H1 (cell line): ENCODE data around the gene SCRG1. TPM values are rescaled to one million over a fixed set of nuclear protein-coding genes. Genes with fewer than 3 reads are reported as not detected.

Experiments
- CTCF ChIA-PET: fragments of 300-600 bp; sonication (Branson Sonifier 250); formaldehyde crosslinking; loops from one replicate; lab custom pipeline; 2021; ENCODE audit not compliant: partially characterized antibody; lab: Charles Lee
- POLR2A ChIA-PET: fragments of 300-600 bp; sonication (Branson Sonifier 250); formaldehyde crosslinking; loops from one replicate; lab custom pipeline; 2021; ENCODE audit warnings: inconsistent platforms; ENCODE audit not compliant: partially characterized antibody; lab: Charles Lee
- DNase-seq, 2 experiments: peaks; one replicate each; pipeline versions ENCODE4 v3.0.0 to v3.0.0-alpha.2; 2010 to 2022; ENCODE audit warnings: low spot score in 2 of 2, low read depth in 1 of 2, mixed read lengths in 1 of 2
- FAIRE-seq: peaks from 2 replicates; lab custom pipeline; 2011; peaks lifted over from hg19 to GRCh38; lab: Jason Lieb, UNC
- H2AFZ ChIP-seq: 2 replicates; pipeline ENCODE4 v1.8.1; 2012; ENCODE audit warnings: low read length, inconsistent platforms
- H2AK5ac ChIP-seq: 2 replicates; pipeline ENCODE4 v1.6.1; 2013; ENCODE audit warnings: low read depth, low read length
- H2BK120ac ChIP-seq: replicated peaks from 2 replicates; pipeline ENCODE3; 2013; ENCODE audit warnings: low read depth, low read length, inconsistent platforms
- H2BK12ac ChIP-seq: 2 replicates; pipeline ENCODE4 v1.6.1; 2013; ENCODE audit warnings: low read depth, low read length
- H2BK15ac ChIP-seq: 2 replicates; pipeline ENCODE4 v1.6.1; 2013; ENCODE audit warnings: low read length
- H2BK20ac ChIP-seq: 2 replicates; pipeline ENCODE4 v1.6.1; 2013; ENCODE audit warnings: low read length
- H2BK5ac ChIP-seq: 2 replicates; pipeline ENCODE4 v1.6.1; 2013; ENCODE audit warnings: low read depth, low read length
- H3K14ac ChIP-seq: 2 replicates; pipeline ENCODE4 v1.6.1; 2013; ENCODE audit warnings: inconsistent platforms; ENCODE audit not compliant: insufficient read length
- H3K18ac ChIP-seq: 2 replicates; pipeline ENCODE4 v1.6.1; 2013; ENCODE audit warnings: low read length; ENCODE audit errors: extremely low read depth
- H3K23ac ChIP-seq: 2 replicates; pipeline ENCODE4 v1.6.1; 2013; ENCODE audit warnings: inconsistent platforms; ENCODE audit not compliant: insufficient read length
- H3K23me2 ChIP-seq: 2 replicates; pipeline ENCODE4 v1.6.1; 2013; ENCODE audit warnings: low read depth, low read length
- H3K27ac ChIP-seq: 2 replicates; pipeline ENCODE4 v1.6.1; 2011; ENCODE audit warnings: low read depth, low read length, inconsistent platforms
- H3K27me3 ChIP-seq, 4 experiments: replicated peaks in 1 of 4; 1 replicate in 1 of 4; 2 replicates in 3 of 4; pipeline versions ENCODE4 v1.6.1 to v1.8.1; 2011 to 2013; ENCODE audit warnings: low read length in 3 of 4, mild to moderate bottlenecking in 3 of 4, inconsistent platforms in 2 of 4, mixed read lengths in 2 of 4, moderate library complexity in 1 of 4; ENCODE audit not compliant: control insufficient read depth in 3 of 4, insufficient read depth in 3 of 4; ENCODE audit errors: extremely low read depth in 1 of 4
- H3K36me3 ChIP-seq, 4 experiments: 2 replicates each; pipeline versions ENCODE4 v1.6.1 to v1.8.1; 2011 to 2013; ENCODE audit warnings: mild to moderate bottlenecking in 4 of 4, low read length in 3 of 4, moderate library complexity in 2 of 4, control low read depth in 1 of 4, inconsistent platforms in 1 of 4; ENCODE audit not compliant: insufficient read depth in 4 of 4, control insufficient read depth in 2 of 4
- H3K4ac ChIP-seq: replicated peaks from 2 replicates; pipeline ENCODE3; 2013; ENCODE audit warnings: low read length, low read depth, mixed read lengths, inconsistent platforms; ENCODE audit not compliant: insufficient read length
- H3K4me1 ChIP-seq, 4 experiments: replicated peaks in 1 of 4; 1 replicate in 1 of 4; 2 replicates in 3 of 4; pipeline versions ENCODE4 v1.6.1 to v1.8.1; 2011 to 2013; ENCODE audit warnings: low read length in 3 of 4, inconsistent platforms in 2 of 4, mixed read lengths in 1 of 4; ENCODE audit not compliant: insufficient read depth in 4 of 4, control insufficient read depth in 3 of 4
- H3K4me2 ChIP-seq, 2 experiments: 2 replicates each; pipeline versions ENCODE4 v1.6.1 to v1.8.1; 2011 to 2013; ENCODE audit warnings: low read depth in 2 of 2, low read length in 2 of 2, control low read depth in 1 of 2, inconsistent platforms in 1 of 2, mild to moderate bottlenecking in 1 of 2; ENCODE audit not compliant: insufficient read depth in 1 of 2
- H3K4me3 ChIP-seq, 4 experiments: fragments of 200-600, 300-600 bp in 1 of 4; sonication (generic), shearing (Covaris generic), sonication (Bioruptor Twin) in 1 of 4; 2 replicates each; pipeline versions ENCODE4 v1.5.1 to v1.8.1; 2011 to 2016; ENCODE audit warnings: low read length in 4 of 4, low read depth in 3 of 4, control low read depth in 2 of 4, inconsistent platforms in 2 of 4, mild to moderate bottlenecking in 2 of 4, mixed read lengths in 1 of 4, moderate library complexity in 1 of 4; ENCODE audit not compliant: insufficient read depth in 2 of 4; ENCODE audit errors: extremely low read depth in 1 of 4
- H3K56ac ChIP-seq: replicated peaks from 2 replicates; pipeline ENCODE3; 2013; ENCODE audit warnings: low read depth, mild to moderate bottlenecking, mixed read lengths, low read length, inconsistent platforms; ENCODE audit not compliant: insufficient read length
- H3K79me1 ChIP-seq: 2 replicates; pipeline ENCODE4 v1.6.1; 2013; ENCODE audit warnings: low read depth, low read length, control low read depth
- H3K79me2 ChIP-seq, 2 experiments: 2 replicates each; pipeline versions ENCODE4 v1.6.1 to v1.8.1; 2012 to 2013; ENCODE audit warnings: low read length in 2 of 2, mild to moderate bottlenecking in 2 of 2, inconsistent platforms in 1 of 2; ENCODE audit not compliant: insufficient read depth in 2 of 2, control insufficient read depth in 1 of 2
- H3K9ac ChIP-seq, 4 experiments: replicated peaks in 1 of 4; 1 replicate in 1 of 4; 2 replicates in 3 of 4; pipeline versions ENCODE4 v1.6.1 to v1.8.1; 2011 to 2013; ENCODE audit warnings: low read depth in 3 of 4, low read length in 3 of 4, control low read depth in 2 of 4, mild to moderate bottlenecking in 2 of 4, moderate library complexity in 2 of 4, inconsistent platforms in 1 of 4; ENCODE audit errors: extremely low read depth in 1 of 4
- H3K9me3 ChIP-seq, 2 experiments: 2 replicates each; pipeline versions ENCODE4 v1.6.1 to v1.8.1; 2012 to 2013; ENCODE audit warnings: mild to moderate bottlenecking in 2 of 2, moderate library complexity in 2 of 2, control low read depth in 1 of 2, inconsistent platforms in 1 of 2, low read depth in 1 of 2, low read length in 1 of 2, mixed read lengths in 1 of 2; ENCODE audit not compliant: insufficient read depth in 2 of 2
- H4K20me1 ChIP-seq, 2 experiments: replicated peaks in 1 of 2; 2 replicates each; pipeline versions ENCODE3 to v1.8.1; 2011 to 2013; ENCODE audit warnings: inconsistent platforms in 2 of 2, low read length in 2 of 2, mild to moderate bottlenecking in 1 of 2; ENCODE audit not compliant: insufficient read depth in 2 of 2, control insufficient read depth in 1 of 2
- H4K5ac ChIP-seq: 2 replicates; pipeline ENCODE4 v1.6.1; 2013; ENCODE audit warnings: low read length, low read depth, mixed read lengths, inconsistent platforms; ENCODE audit not compliant: insufficient read length
- H4K8ac ChIP-seq: 2 replicates; pipeline ENCODE4 v1.8.0; 2013; ENCODE audit warnings: mild to moderate bottlenecking, moderate library complexity, low read length, inconsistent platforms; ENCODE audit not compliant: insufficient read depth; ENCODE audit errors: extremely low read depth
- H4K91ac ChIP-seq: replicated peaks from 2 replicates; pipeline ENCODE3; 2013; ENCODE audit warnings: low read length, mixed read lengths, inconsistent platforms; ENCODE audit not compliant: insufficient read length
- BACH1 ChIP-seq: IDR thresholded peaks from 2 replicates; pipeline ENCODE4 v1.6.1; 2012; ENCODE audit warnings: low read length, improper control_type of control experiment
- BCL11A ChIP-seq, 2 experiments: IDR thresholded peaks; one replicate each; pipeline ENCODE4 v1.6.1; 2011; ENCODE audit warnings: low read depth in 2 of 2, low read length in 2 of 2, mild to moderate bottlenecking in 2 of 2
- CHD1 ChIP-seq: IDR thresholded peaks from 2 replicates; pipeline ENCODE4 v1.6.1; 2012; ENCODE audit warnings: low read depth, low read length, improper control_type of control experiment
- CHD2 ChIP-seq: IDR thresholded peaks from 2 replicates; pipeline ENCODE4 v1.6.1; 2012; ENCODE audit warnings: low read length, improper control_type of control experiment
- CREB1 ChIP-seq: IDR thresholded peaks from 2 replicates; pipeline ENCODE4 v1.6.1; 2012; ENCODE audit warnings: inconsistent platforms
- CTBP2 ChIP-seq: IDR thresholded peaks from 2 replicates; pipeline ENCODE4 v1.7.0; 2011; ENCODE audit warnings: borderline replicate concordance, mild to moderate bottlenecking, moderate library complexity, mixed read lengths, low read length; ENCODE audit not compliant: insufficient read depth, insufficient read length
- EZH2 ChIP-seq: fragments of 200-600 bp; sonication (generic); IDR thresholded peaks from 2 replicates; pipeline ENCODE4 v1.7.1; 2012; ENCODE audit warnings: low read depth, mild to moderate bottlenecking, moderate library complexity, low read length, inconsistent platforms; ENCODE audit not compliant: severe bottlenecking
- FOSL1 ChIP-seq: IDR thresholded peaks from 2 replicates; pipeline ENCODE4 v1.6.1; 2011; ENCODE audit warnings: mild to moderate bottlenecking, low read depth, low read length, moderate library complexity; ENCODE audit not compliant: insufficient read depth
- JUN ChIP-seq: IDR thresholded peaks from 2 replicates; pipeline ENCODE4 v1.6.1; 2011; ENCODE audit warnings: low read depth, mild to moderate bottlenecking, improper control_type of control experiment, low read length
- KDM4A ChIP-seq: IDR thresholded peaks from one replicate; pipeline ENCODE4 v1.7.1; 2012; ENCODE audit warnings: low read depth, mild to moderate bottlenecking, moderate library complexity, low read length, inconsistent platforms; ENCODE audit not compliant: severe bottlenecking
- MAFK ChIP-seq: IDR thresholded peaks from 2 replicates; pipeline ENCODE4 v1.6.1; 2012; ENCODE audit warnings: low read depth, mild to moderate bottlenecking, improper control_type of control experiment, low read length
- NRF1 ChIP-seq: IDR thresholded peaks from 2 replicates; pipeline ENCODE4 v1.6.1; 2011; ENCODE audit warnings: mild to moderate bottlenecking, low read depth, low read length, improper control_type of control experiment
- POLR2AphosphoS5 ChIP-seq: IDR thresholded peaks from 2 replicates; pipeline ENCODE4 v1.6.1; 2011; ENCODE audit warnings: low read depth, low read length
- SP1 ChIP-seq: IDR thresholded peaks from 2 replicates; pipeline ENCODE4 v1.6.1; 2011; ENCODE audit warnings: low read depth, low read length
- SUZ12 ChIP-seq: fragments of 200-600 bp; sonication (generic); IDR thresholded peaks from 2 replicates; pipeline ENCODE4 v1.6.1; 2012; ENCODE audit warnings: mild to moderate bottlenecking, inconsistent platforms, low read length, moderate library complexity, mixed read lengths
- TCF12 ChIP-seq: IDR thresholded peaks from 2 replicates; pipeline ENCODE4 v1.6.1; 2011; ENCODE audit warnings: low read depth, mild to moderate bottlenecking, low read length
- TEAD4 ChIP-seq: IDR thresholded peaks from 2 replicates; pipeline ENCODE4 v1.6.1; 2012; ENCODE audit warnings: low read depth, low read length, inconsistent platforms, mixed read lengths
- ZNF274 ChIP-seq: IDR thresholded peaks from 2 replicates; pipeline ENCODE4 v1.7.0; 2012; ENCODE audit warnings: low read length, borderline replicate concordance; ENCODE audit errors: extremely low read depth
- polyA plus RNA-seq, 7 experiments: library from polyadenylated mRNA; depleted of rRNA in 3 of 7; stranded (reverse) in 5 of 7; unstranded in 2 of 7; fragments of >200 nt in 5 of 7; fragments of 200-250 nt in 2 of 7; gene quantifications; 1 replicate in 5 of 7; 2 replicates in 1 of 7; 4 replicates in 1 of 7; pipeline versions ENCODE4 v1.2.1 to v1.2.3, GENCODE V29; 2011 to 2013; ENCODE audit warnings: missing spikeins in 2 of 7, mixed read lengths in 2 of 7
- total RNA-seq: library from RNA; stranded (reverse); fragmentation: NEBNext Ultra II Directional; extraction: Animal tissue kit (Norgen Biotek cat#: 25700); gene quantifications from 2 replicates; pipeline ENCODE4 v1.2.1, GENCODE V29; 2021

Gene SCRG1
- total and polyA plus RNA-seq, 2 of the 8 experiments (the other 6 are each of a cell fraction or from before 2014, with no cell fraction given) = not detected

- Histone ChIP-seq H2BK15ac (no peak overlapping the region), H3K4me1 (no peaks in the 10 kb centered on the region), H3K4me3 (no peak overlapping the region), H3K4ac (no peak overlapping the region), H3K79me1 (no peaks in the 10 kb centered on the region), H4K20me1 (peaks cover 0 to 3% of the 10 kb centered on the region in 2 experiments), H2AK5ac (no peak overlapping the region), H2BK20ac (no peak overlapping the region), H2BK12ac (no peak overlapping the region), H3K9me3 (no peaks in the 10 kb centered on the region), H3K4me2 (no peak overlapping the region), H4K5ac (no peak overlapping the region), H2BK120ac (no peak overlapping the region), H3K23ac (no peak overlapping the region), H3K14ac (no peak overlapping the region), H3K27me3 (no peaks in the 10 kb centered on the region), H3K18ac (no peak overlapping the region), H2AFZ (no peak overlapping the region), H4K91ac (no peak overlapping the region), H3K79me2 (no peaks in the 10 kb centered on the region), H3K27ac (no peak overlapping the region), H3K36me3 (no peaks in the 10 kb centered on the region), H4K8ac (no peak overlapping the region), H3K9ac (no peak overlapping the region), H2BK5ac (no peak overlapping the region), H3K23me2 (peaks cover 3% of the 10 kb centered on the region; the same call in 1 of the 2 replicates), H3K56ac (no peak overlapping the region)
- DNase-seq (no peak), FAIRE-seq (no peak)
- ChIA-PET POLR2A (no interaction called here), CTCF (interaction anchor here (0.7 to 5.6 kb wide), 26 partner anchors 9 to 405 kb away, joined by 3 to 43 read pairs (median 5); partner anchors contain the start of genes SAP30 and SCRG1)
- TF ChIP-seq CREB1 (no peak), SUZ12 (no peak), CTBP2 (no peak), FOSL1 (no peak), BCL11A (IDR thresholded peaks at IDR 0.05; ENCODE audit: low read depth in 2 of 2, low read length in 2 of 2) (no peak), CHD2 (no peak), SP1 (no peak), TEAD4 (no peak), NRF1 (no peak), ZNF274 (no peak), EZH2 (no peak), CHD1 (no peak), MAFK (no peak), JUN (no peak), BACH1 (no peak), POLR2AphosphoS5 (no peak), TCF12 (no peak), KDM4A (no peak)
Observed at GRCh38 chr4:173417833-173418232, 18.9 kb upstream of the SCRG1 start.
